GM20000 (cell line): ENCODE measurements around the gene SLC3A2.
A peak's percentile ranks its signal among the peaks of the same experiment; 100 is the strongest.

ENCODE experiments used
- DNase-seq: peaks from one replicate; pipeline ENCODE4 v3.0.0; 2012; ENCODE audit warnings: low spot score
- TF ChIP-seq, protein P1 (sequence below): IDR thresholded peaks from 2 replicates; pipeline ENCODE4 v1.5.1; 2012; ENCODE audit warnings: mild to moderate bottlenecking, control low read depth; ENCODE audit errors: extremely low read depth, missing control alignments

The SLC3A2 gene

DNA sequence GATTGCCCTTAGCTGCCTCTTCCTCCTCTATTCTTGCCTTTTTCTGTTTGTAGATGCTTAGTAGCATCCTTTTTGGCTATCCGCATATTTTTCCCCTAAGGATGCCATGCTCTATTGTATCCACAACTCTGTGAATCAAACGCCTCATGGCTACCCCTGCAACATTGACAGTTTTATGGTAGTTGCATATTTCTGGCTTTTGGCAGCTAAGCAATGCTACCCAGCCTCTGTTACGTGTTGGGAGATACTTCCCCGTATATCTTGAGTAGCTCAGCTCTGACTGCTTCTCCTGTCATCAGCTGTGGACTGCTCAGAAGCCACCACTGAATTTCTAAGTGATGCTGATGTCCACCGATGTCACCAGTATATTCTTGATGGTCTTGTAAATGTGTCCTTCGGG lies 15.1 kb upstream of the SLC3A2 start:
- no peak for DNase-seq
- TF ChIP-seq, protein P1, sequence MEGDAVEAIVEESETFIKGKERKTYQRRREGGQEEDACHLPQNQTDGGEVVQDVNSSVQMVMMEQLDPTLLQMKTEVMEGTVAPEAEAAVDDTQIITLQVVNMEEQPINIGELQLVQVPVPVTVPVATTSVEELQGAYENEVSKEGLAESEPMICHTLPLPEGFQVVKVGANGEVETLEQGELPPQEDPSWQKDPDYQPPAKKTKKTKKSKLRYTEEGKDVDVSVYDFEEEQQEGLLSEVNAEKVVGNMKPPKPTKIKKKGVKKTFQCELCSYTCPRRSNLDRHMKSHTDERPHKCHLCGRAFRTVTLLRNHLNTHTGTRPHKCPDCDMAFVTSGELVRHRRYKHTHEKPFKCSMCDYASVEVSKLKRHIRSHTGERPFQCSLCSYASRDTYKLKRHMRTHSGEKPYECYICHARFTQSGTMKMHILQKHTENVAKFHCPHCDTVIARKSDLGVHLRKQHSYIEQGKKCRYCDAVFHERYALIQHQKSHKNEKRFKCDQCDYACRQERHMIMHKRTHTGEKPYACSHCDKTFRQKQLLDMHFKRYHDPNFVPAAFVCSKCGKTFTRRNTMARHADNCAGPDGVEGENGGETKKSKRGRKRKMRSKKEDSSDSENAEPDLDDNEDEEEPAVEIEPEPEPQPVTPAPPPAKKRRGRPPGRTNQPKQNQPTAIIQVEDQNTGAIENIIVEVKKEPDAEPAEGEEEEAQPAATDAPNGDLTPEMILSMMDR, result no peak

DNA sequence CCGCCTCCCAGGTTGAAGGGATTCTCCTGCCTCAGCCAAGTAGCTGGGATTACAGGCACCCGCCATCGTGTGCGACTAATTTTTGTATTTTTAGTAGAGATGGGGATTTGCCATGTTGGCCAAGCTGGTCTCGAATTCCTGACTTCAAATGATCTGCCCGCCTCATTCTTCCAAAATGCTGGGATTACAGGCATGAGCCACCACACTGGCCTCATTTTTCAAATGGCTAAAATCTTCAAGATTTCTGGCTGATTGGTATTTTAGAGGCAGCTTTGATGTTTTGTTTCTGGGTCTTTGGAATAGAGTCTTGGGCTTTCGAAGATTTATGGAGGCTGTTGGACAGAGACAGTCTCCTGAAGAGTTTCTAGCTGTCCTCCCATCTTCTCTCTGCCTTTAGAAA lies 5.8 kb upstream of the SLC3A2 start:
- TF ChIP-seq, protein P1, result no peak
- DNase-seq, result no peak

DNA sequence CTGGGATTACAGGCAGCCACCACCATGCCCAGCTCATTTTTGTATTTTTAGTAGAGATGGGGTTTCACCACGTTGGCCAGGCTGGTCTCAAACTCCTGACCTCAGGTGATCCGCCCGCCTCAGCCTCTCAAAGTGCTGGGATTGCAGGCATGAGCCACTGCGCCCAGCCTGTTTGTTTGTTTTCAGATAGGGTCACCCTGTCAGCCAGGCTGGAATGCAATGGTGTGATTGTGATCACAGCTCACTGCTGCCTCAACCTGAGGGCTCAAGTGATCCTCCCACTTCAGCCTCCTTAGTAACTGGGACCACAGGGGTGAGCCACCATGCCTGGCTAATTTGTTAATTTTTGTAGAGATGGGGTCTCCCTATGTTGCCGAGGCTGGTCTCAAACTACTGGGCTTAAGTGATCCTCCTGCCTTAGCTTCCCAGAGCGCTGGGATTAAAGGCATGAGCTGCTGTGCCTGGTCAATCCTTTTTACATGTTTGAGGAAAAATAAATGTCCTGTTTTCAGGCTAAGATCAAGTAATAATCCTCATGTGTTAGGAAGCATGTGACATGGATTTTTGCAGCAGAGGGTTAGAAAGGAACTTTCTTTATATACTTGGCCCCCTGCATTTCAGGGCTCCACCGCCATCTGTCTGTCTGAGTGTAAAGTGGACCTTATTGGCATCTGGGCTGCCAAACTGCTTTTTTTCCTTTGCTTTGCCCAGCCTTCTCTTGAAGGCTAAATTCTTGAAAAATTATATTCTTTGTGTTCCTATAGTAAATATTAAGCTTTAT lies 4.8 kb upstream of the SLC3A2 start:
- TF ChIP-seq, protein P1, result no peak
- no peak for DNase-seq

DNA sequence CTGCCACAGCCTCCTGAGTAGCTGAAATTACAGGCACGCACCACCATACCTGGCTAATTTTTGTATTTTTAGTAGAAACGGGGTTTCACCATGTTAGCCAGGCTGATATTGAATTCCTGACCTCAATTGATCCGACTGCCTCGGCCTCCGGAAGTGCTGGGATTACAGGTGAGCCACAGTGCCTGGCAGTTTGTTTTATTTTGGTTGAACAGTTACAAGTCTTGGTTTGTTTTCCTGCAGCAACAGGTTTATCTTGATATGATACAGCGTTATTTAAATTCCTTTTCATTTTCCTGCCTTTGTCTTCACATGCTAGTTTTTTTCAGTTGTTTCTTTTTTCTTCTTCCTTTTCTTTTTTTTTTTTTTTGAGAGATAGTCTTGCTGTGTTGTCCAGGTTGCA lies 4.0 kb upstream of the SLC3A2 start:
- TF ChIP-seq, protein P1, result no peak
- DNase-seq, result no peak

DNA sequence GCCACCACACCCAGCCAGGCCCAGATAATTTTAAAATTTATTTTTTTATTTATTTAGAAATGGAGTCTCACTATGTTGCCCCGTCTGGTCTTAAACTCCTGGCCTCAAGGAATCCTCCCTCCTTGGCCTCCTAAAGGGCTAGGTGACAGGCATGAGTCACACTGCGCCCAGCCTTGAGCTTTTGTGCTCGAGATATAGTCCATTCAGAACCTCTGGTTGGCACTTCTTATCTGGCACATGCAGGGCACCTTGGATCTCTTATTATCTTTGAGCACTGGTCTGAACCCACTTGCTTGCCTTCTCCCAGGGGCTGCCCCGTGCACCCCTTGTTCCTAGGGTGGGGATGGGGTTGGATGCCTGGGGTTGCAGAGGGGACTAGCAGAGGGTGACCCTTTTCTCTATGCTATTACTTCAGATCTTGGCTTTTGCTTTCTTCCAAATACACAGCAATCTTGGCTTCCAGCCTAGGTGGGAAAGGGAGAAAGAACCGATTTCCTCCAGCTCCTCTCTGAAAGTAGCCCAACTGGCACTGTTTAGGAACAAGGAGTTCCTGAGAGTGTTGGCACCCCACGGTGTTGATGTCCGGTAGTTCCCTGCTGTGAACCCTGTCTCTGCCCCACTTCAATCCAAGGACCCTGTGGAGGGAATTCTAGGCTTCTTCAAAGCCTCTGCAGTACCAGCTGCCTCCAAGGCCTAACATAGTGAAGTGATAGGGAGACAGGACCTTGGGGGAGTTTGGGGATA lies 1.3 kb upstream of the SLC3A2 start:
- DNase-seq, result no peak

DNA sequence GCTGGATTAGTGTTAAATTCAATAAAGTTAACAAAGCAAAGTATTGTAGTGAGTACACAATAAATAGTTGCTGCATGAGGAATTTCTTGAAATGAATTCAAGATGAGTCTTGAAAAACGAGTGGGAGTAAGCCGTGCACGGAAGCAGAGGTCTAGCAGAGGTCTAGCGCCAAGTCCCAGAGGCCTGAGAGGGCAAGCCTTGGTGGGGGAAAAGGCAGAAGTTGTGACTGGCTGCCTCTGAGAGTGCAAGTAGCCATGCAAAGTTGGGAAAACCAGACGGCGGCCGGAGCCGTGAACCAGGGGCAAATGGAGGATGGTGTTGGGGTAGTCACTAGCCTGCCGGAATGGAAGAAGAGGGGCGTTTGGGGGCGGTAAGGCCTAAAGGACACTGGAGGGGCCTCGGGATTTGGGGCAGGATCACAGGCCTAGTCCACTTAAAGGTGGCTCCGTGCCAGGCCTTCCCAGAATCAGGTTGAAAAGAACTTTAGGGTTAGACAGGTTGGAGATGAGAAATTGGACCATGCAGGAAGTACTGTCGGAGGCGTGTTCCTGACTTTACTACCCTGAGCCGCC lies 379 bp upstream of the SLC3A2 start:
- peak; percentile 66 for DNase-seq
- TF ChIP-seq, protein P1, result no peak

More for the DNA sequence above, 1.3 kb upstream of the SLC3A2 start:
- TF ChIP-seq, protein P1, result no peak

DNA sequence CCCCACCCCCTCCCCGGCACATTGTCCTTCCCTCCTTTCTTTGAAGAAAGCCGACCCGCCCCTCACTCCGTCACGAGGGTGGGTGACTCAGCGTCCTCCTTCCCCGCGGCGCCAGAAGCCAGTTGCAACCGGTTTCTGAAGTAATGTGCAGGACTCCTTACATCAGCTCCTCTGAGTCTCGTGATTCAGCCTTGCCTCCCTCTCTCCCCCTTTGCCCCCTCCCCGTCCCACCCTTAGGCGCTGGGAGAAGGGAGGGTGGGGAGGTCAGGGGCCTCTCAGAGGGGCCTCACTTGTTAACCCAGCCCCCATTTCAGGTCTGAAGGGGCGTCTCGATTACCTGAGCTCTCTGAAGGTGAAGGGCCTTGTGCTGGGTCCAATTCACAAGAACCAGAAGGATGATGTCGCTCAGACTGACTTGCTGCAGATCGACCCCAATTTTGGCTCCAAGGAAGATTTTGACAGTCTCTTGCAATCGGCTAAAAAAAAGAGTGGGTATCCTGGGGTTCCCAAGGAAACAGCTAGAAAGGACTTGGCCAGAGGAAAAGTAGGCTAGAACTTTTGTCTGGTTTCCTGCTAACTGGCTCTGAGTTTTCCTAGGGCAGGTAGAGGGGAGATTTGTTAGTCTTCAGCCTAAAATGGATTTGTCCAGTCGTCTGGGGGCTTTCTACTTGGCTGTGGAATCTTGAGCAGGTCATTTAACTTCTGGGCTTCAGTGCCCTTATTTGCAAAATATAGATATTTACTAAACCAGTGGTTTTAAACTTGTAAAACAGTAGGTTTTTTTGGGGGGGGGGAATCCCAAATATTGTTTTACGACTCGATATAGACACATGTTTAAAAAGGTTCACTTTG lies 1.1 kb downstream of the SLC3A2 start:
- peak; percentile 86 for DNase-seq
- TF ChIP-seq, protein P1, result no peak
